Fibroblast of lung (primary cell): Measurements from ENCODE around the gene PC. TPM values are rescaled to one million over a fixed set of nuclear protein-coding genes. Genes with fewer than 3 reads are reported as not detected.

Experiments used
- DNase-seq, 2 donors: peaks; one replicate each; pipeline versions ENCODE4 v3.0.0 to v3.0.0-alpha.2; 2010; ENCODE audit warnings: low read depth in 2 of 2
- H2AFZ ChIP-seq: 2 replicates; pipeline ENCODE4 v1.5.1; 2012; ENCODE audit warnings: low read length, control low read depth, inconsistent platforms
- H3K27ac ChIP-seq: 2 replicates; pipeline ENCODE4 v1.5.1; 2011; ENCODE audit warnings: low read length, control low read depth; ENCODE audit not compliant: insufficient read depth
- H3K27me3 ChIP-seq: 2 replicates; pipeline ENCODE4 v1.5.1; 2011; ENCODE audit warnings: mild to moderate bottlenecking, low read length; ENCODE audit not compliant: control insufficient read depth, insufficient read depth
- H3K36me3 ChIP-seq: 2 replicates; pipeline ENCODE4 v1.5.1; 2011; ENCODE audit warnings: low read length; ENCODE audit not compliant: control insufficient read depth, insufficient read depth
- H3K4me1 ChIP-seq: 2 replicates; pipeline ENCODE4 v1.5.1; 2011; ENCODE audit warnings: low read length; ENCODE audit not compliant: control insufficient read depth, insufficient read depth; ENCODE audit errors: extremely low read depth
- H3K4me2 ChIP-seq: 2 replicates; pipeline ENCODE4 v1.5.1; 2011; ENCODE audit warnings: low read length, control low read depth; ENCODE audit not compliant: insufficient read depth; ENCODE audit errors: extremely low read depth
- H3K4me3 ChIP-seq, 4 experiments: fragments of 200-600 bp in 1 of 4; sonication (generic) in 1 of 4; replicated peaks in 1 of 4; 2 replicates each; pipeline ENCODE4 v1.5.1; 2011 to 2016; ENCODE audit warnings: low read length in 4 of 4, low read depth in 3 of 4, mild to moderate bottlenecking in 3 of 4, control low read depth in 2 of 4, inconsistent platforms in 1 of 4, mixed read lengths in 1 of 4; ENCODE audit not compliant: insufficient read depth in 1 of 4; ENCODE audit errors: control extremely low read depth in 1 of 4
- H3K79me2 ChIP-seq: 2 replicates; pipeline ENCODE4 v1.5.1; 2012; ENCODE audit warnings: mild to moderate bottlenecking, low read length, inconsistent platforms; ENCODE audit not compliant: control insufficient read depth, insufficient read depth
- H3K9ac ChIP-seq: 2 replicates; pipeline ENCODE4 v1.5.1; 2011; ENCODE audit warnings: mild to moderate bottlenecking, low read length, control low read depth; ENCODE audit not compliant: insufficient read depth
- H3K9me3 ChIP-seq: 2 replicates; pipeline ENCODE4 v1.5.1; 2012; ENCODE audit warnings: low read depth, low read length; ENCODE audit not compliant: control insufficient read depth, insufficient read depth
- H4K20me1 ChIP-seq: 2 replicates; pipeline ENCODE4 v1.5.1; 2011; ENCODE audit warnings: low read length; ENCODE audit not compliant: control insufficient read depth, insufficient read depth; ENCODE audit errors: extremely low read depth
- EZH2 ChIP-seq: IDR thresholded peaks from 2 replicates; pipeline ENCODE4 v1.5.1; 2012; ENCODE audit warnings: low read length, control low read depth, mild to moderate bottlenecking; ENCODE audit errors: missing control alignments
- polyA plus RNA-seq, 2 donors: library from polyadenylated mRNA; depleted of rRNA in 1 of 2; stranded (reverse) in 1 of 2; unstranded in 1 of 2; fragments of >200 nt; gene quantifications; 2 replicates each; pipeline ENCODE4 v1.2.1, GENCODE V29; 2011 to 2012; ENCODE audit warnings: missing spikeins in 1 of 2
- total RNA-seq: library from RNA; depleted of rRNA; stranded (reverse); fragments of >200 nt; gene quantifications from 2 replicates; pipeline ENCODE4 v1.2.1, GENCODE V29; 2014
- TF ChIP-seq, protein P1 (sequence below), 2 donors: IDR thresholded peaks in 1 of 2; conservative IDR thresholded peaks in 1 of 2; 1 replicate in 1 of 2; 2 replicates in 1 of 2; pipeline ENCODE4 v1.5.1; 2011 to 2012; ENCODE audit warnings: low read length in 2 of 2, control low read depth in 1 of 2, inconsistent platforms in 1 of 2, low read depth in 1 of 2, mild to moderate bottlenecking in 1 of 2

The PC gene
- total and polyA plus RNA-seq, 2 donors (not counting 1 experiment from before 2014, with no cell fraction given): 5.1 to 22.8 TPM

DNA sequence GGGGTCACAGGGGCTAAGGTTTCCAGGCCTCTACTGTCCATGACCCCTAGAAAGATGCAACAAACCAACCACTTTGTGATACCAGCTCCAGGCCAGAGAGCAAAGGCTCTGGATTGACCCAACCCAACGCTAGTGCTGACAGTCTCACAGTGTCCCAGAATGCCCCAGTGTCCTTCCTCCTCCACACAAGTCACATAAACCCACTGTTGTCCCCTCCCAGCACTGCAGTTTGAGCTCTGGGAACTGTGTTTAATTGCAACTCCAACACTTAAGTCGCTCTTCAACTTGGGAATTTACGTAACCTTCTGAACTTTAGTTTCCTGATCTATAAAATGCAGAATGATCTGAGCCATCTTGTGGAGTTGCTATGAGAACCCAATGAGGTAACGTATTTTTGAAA is 47.5 kb downstream of the PC start:
- Histone ChIP-seq H4K20me1 (no peaks in the 10 kb centered on the region), H3K4me3 (no peak overlapping the region), H3K27ac (no peak overlapping the region), H3K79me2 (no peaks in the 10 kb centered on the region), H3K27me3 (no peaks in the 10 kb centered on the region), H2AFZ (no peak overlapping the region), H3K9me3 (no peaks in the 10 kb centered on the region), H3K4me1 (peaks cover 5% of the 10 kb centered on the region), H3K9ac (no peak overlapping the region), H3K4me2 (no peak overlapping the region), H3K36me3 (no peaks in the 10 kb centered on the region)
- no peak for DNase-seq
- no peak for TF ChIP-seq EZH2
- TF ChIP-seq, protein P1, sequence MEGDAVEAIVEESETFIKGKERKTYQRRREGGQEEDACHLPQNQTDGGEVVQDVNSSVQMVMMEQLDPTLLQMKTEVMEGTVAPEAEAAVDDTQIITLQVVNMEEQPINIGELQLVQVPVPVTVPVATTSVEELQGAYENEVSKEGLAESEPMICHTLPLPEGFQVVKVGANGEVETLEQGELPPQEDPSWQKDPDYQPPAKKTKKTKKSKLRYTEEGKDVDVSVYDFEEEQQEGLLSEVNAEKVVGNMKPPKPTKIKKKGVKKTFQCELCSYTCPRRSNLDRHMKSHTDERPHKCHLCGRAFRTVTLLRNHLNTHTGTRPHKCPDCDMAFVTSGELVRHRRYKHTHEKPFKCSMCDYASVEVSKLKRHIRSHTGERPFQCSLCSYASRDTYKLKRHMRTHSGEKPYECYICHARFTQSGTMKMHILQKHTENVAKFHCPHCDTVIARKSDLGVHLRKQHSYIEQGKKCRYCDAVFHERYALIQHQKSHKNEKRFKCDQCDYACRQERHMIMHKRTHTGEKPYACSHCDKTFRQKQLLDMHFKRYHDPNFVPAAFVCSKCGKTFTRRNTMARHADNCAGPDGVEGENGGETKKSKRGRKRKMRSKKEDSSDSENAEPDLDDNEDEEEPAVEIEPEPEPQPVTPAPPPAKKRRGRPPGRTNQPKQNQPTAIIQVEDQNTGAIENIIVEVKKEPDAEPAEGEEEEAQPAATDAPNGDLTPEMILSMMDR (conservative IDR thresholded peaks at IDR 0.05 in 1 of 2, IDR thresholded peaks at IDR 0.05 in 1 of 2; ENCODE audit: low read depth in 1 of 2, low read length in 2 of 2): no peak

- H3K27ac ChIP-seq: no peak overlapping the region
- no peaks in the 10 kb centered on the region for H3K9me3 ChIP-seq
- TF ChIP-seq, protein P1 (conservative IDR thresholded peaks at IDR 0.05 in 1 of 2, IDR thresholded peaks at IDR 0.05 in 1 of 2; ENCODE audit: low read depth in 1 of 2, low read length in 2 of 2): no peak
- no peak for TF ChIP-seq EZH2
- H3K4me2 ChIP-seq: no peak overlapping the region
- no peaks in the 10 kb centered on the region for H3K36me3 ChIP-seq
- no peak overlapping the region for H3K9ac ChIP-seq
- H4K20me1 ChIP-seq: no peaks in the 10 kb centered on the region
- H3K4me3 ChIP-seq: no peak overlapping the region
- H3K27me3 ChIP-seq: no peaks in the 10 kb centered on the region
- H3K79me2 ChIP-seq: no peaks in the 10 kb centered on the region
- peaks cover 5% of the 10 kb centered on the region for H3K4me1 ChIP-seq
- no peak overlapping the region for H2AFZ ChIP-seq
- no peak for DNase-seq
Observed at GRCh38 chr11:66910016-66910415, 48.2 kb downstream of the PC start.

GRCh38 chr11:66909181-66909580 is 49.0 kb downstream of the PC start:
- H3K27ac ChIP-seq: no peak overlapping the region
- no peaks in the 10 kb centered on the region for H3K79me2 ChIP-seq
- H3K4me3 ChIP-seq: no peak overlapping the region
- H3K27me3 ChIP-seq: no peaks in the 10 kb centered on the region
- no peak overlapping the region for H3K4me2 ChIP-seq
- no peak overlapping the region for H3K9ac ChIP-seq
- no peak for DNase-seq
- no peaks in the 10 kb centered on the region for H3K36me3 ChIP-seq
- peaks cover 5% of the 10 kb centered on the region for H3K4me1 ChIP-seq
- TF ChIP-seq EZH2: no peak
- TF ChIP-seq, protein P1 (conservative IDR thresholded peaks at IDR 0.05 in 1 of 2, IDR thresholded peaks at IDR 0.05 in 1 of 2; ENCODE audit: low read depth in 1 of 2, low read length in 2 of 2): no peak
- H3K9me3 ChIP-seq: no peaks in the 10 kb centered on the region
- H4K20me1 ChIP-seq: no peaks in the 10 kb centered on the region
- H2AFZ ChIP-seq: no peak overlapping the region
